Suprapubic skin (tissue), 4 donors: ENCODE measurements around the gene FRMD7.

Experiments used
- CTCF ChIP-seq, 2 donors: fragments of 200-600 bp in 1 of 2; fragments of 450-650 bp in 1 of 2; sonication (generic) in 1 of 2; IDR thresholded peaks; one replicate each; pipeline ENCODE4 v1.5.1; 2016 to 2019; ENCODE audit warnings: antibody characterized with exemption in 2 of 2, mild to moderate bottlenecking in 1 of 2, moderate library complexity in 1 of 2
- EP300 ChIP-seq: sonication (generic); formaldehyde crosslinking; IDR thresholded peaks from one replicate; pipeline ENCODE4 v1.6.1; 2017; ENCODE audit warnings: antibody characterized with exemption
- POLR2A ChIP-seq, 2 donors: fragments of 450-650 bp; IDR thresholded peaks; one replicate each; pipeline ENCODE4 v1.6.1; 2017; ENCODE audit warnings: antibody characterized with exemption in 2 of 2, mild to moderate bottlenecking in 2 of 2, moderate library complexity in 2 of 2
- POLR2AphosphoS5 ChIP-seq, 3 donors: sonication (generic); formaldehyde crosslinking; IDR thresholded peaks; one replicate each; pipeline ENCODE4 v1.6.1; 2017; ENCODE audit warnings: antibody characterized with exemption in 3 of 3

- TF ChIP-seq EP300 (no peak), CTCF (IDR thresholded peaks at IDR 0.05) (no peak), POLR2A (IDR thresholded peaks at IDR 0.05) (no peak), POLR2AphosphoS5 (IDR thresholded peaks at IDR 0.05) (no peak)
Observed at GRCh38 chrX:132041015-132041414, 86.8 kb downstream of the FRMD7 start.
